ENCODE measurements around the gene SAFB. TPM values are rescaled to one million over a fixed set of nuclear protein-coding genes. Genes with fewer than 3 reads are reported as not detected.

The SAFB gene
- total and polyA plus RNA-seq, 2 of the 4 experiments (the other 2 are of a cell fraction), result 18.5 to 41.2 TPM

GRCh38 chr19:5664515-5664914 lies 41.6 kb downstream of the SAFB start:
- in situ Hi-C loops (cut with MboI; ENCODE audit: low sequenced_read_pairs), result no loop called here
- WGBS, 2 experiments (ENCODE audit: extremely low coverage in 2 of 2, insufficient read length in 1 of 2), result 86% methylated on average over 1 of the region's 2 CpGs; no CpG with 5 or more reads in 1 of the 2 experiments
- no peaks in the 10 kb centered on the region for H3K9me3 ChIP-seq (ENCODE audit: control insufficient read depth, insufficient read depth, low read length)
- no peaks in the 10 kb centered on the region for H3K27me3 ChIP-seq (ENCODE audit: control insufficient read depth, insufficient read depth, low read length)
- no peak overlapping the region for H2BK15ac ChIP-seq (ENCODE audit: low read depth, low read length)
- intact Hi-C loops (cut with micrococcal nuclease), result no loop called here
- H2BK20ac ChIP-seq (ENCODE audit: low read depth, low read length), result no peak overlapping the region
- dilution Hi-C loops (cut with HindIII; ENCODE audit: low sequenced_read_pairs, unreplicated experiment), result no loop called here
- no peaks in the 10 kb centered on the region for H3K4me1 ChIP-seq (ENCODE audit: control insufficient read depth, insufficient read depth, low read length)
- no peak overlapping the region for H3K4me3 ChIP-seq (ENCODE audit: insufficient read depth, low read depth, low read length)
- no peak overlapping the region for H3K56ac ChIP-seq (ENCODE audit: extremely low read depth, insufficient read depth, low read length)
- no peak overlapping the region for H3K4ac ChIP-seq (ENCODE audit: low read depth, low read length)
- H3K79me1 ChIP-seq (ENCODE audit: low read depth in 1 of 2, low read length in 2 of 2), result peaks cover 2 to 55% of the 10 kb centered on the region in 2 experiments; a peak in 3 of 4 replicates
- no TSS peak for BruUV-seq (replicated peaks)
- no peak overlapping the region for H4K91ac ChIP-seq (ENCODE audit: insufficient read depth, low read depth, low read length)
- no peak overlapping the region for H4K5ac ChIP-seq (ENCODE audit: low read depth, low read length)
- no peak overlapping the region for H2AK5ac ChIP-seq (ENCODE audit: low read depth, low read length)
- H3K4me2 ChIP-seq (ENCODE audit: low read depth, low read length), result no peak overlapping the region
- peaks cover 35% of the 10 kb centered on the region for H4K20me1 ChIP-seq (ENCODE audit: insufficient read depth, low read length)
- ChIA-PET CTCF (no interaction called here), POLR2A (ENCODE audit: unreplicated experiment) (no interaction called here)
- H3K14ac ChIP-seq (replicated peaks; ENCODE audit: low read depth, low read length), result no peak overlapping the region
- H4K8ac ChIP-seq (ENCODE audit: low read depth in 2 of 2, low read length in 2 of 2), result no peak overlapping the region
- H2AFZ ChIP-seq (replicated peaks; ENCODE audit: low read length, poor library complexity), result no peak overlapping the region
- H3K36me3 ChIP-seq (ENCODE audit: control insufficient read depth, insufficient read depth, low read length), result peaks cover 79% of the 10 kb centered on the region
- H3K9ac ChIP-seq (ENCODE audit: low read depth, low read length), result no peak overlapping the region
- H3K9me1 ChIP-seq (ENCODE audit: insufficient read depth, low read length), result peaks cover 6% of the 10 kb centered on the region; the same call in 1 of the 2 replicates
- no peak overlapping the region for H2AK9ac ChIP-seq (replicated peaks; ENCODE audit: low read depth, low read length, poor library complexity)
- no peak overlapping the region for H3K23ac ChIP-seq (ENCODE audit: low read depth, low read length)
- no peak for ATAC-seq (ENCODE audit: low read depth)
- no peak overlapping the region for H3K27ac ChIP-seq (ENCODE audit: insufficient read depth, low read length)
- no peak overlapping the region for H2BK5ac ChIP-seq (ENCODE audit: low read depth, low read length, poor library complexity, severe bottlenecking)
- no peak for DNase-seq
- no peak overlapping the region for H2BK120ac ChIP-seq (ENCODE audit: low read depth, low read length)
- TF ChIP-seq RAD21 (IDR thresholded peaks at IDR 0.05; ENCODE audit: low read length) (no peak), CHD1 (IDR thresholded peaks at IDR 0.05; ENCODE audit: low read depth, low read length) (no peak), ELK1 (IDR thresholded peaks at IDR 0.05; ENCODE audit: borderline replicate concordance, low read depth, low read length) (no peak), RCOR1 (IDR thresholded peaks at IDR 0.05; ENCODE audit: insufficient replicate concordance, low read length) (no peak), NFE2L2 (IDR thresholded peaks at IDR 0.05; ENCODE audit: low read depth, low read length) (no peak), SMC3 (IDR thresholded peaks at IDR 0.05; ENCODE audit: low read depth, low read length) (no peak)
- H3K18ac ChIP-seq (ENCODE audit: low read depth, low read length), result no peak overlapping the region
